Right lobe of liver (tissue), 6 donors: ENCODE data around the gene ERC2. TPM values are rescaled to one million over a fixed set of nuclear protein-coding genes. Genes with fewer than 3 reads are reported as not detected.
"Not testable (repeated sequence)": the region's sequence is repeated elsewhere in the genome, so short reads cannot be mapped to it uniquely, and the experiment has no call there.

Experiments used
- ATAC-seq, 4 donors: fragments of 200-7000 bp; cut with Tn5 transposase; one replicate each; pipeline ENCODE4 v1.9.1; 2020; ENCODE audit warnings: mild to moderate bottlenecking in 4 of 4, moderate library complexity in 4 of 4
- DNase-seq, 3 donors: peaks; one replicate each; pipeline ENCODE4 v3.0.0-alpha.2; 2020
- H3K27ac ChIP-seq, 3 donors: fragments of 200-600 bp; one replicate each; pipeline ENCODE4 v1.8.0; 2022
- H3K27me3 ChIP-seq, 2 donors: fragments of 200-600 bp; one replicate each; pipeline ENCODE4 v1.8.0; 2022
- H3K36me3 ChIP-seq, 4 donors: fragments of 200-600 bp; sonication (generic) in 1 of 4; one replicate each; pipeline versions ENCODE4 v1.5.1 to v1.8.0; 2017 to 2022; ENCODE audit warnings: control low read depth in 1 of 4
- H3K4me1 ChIP-seq, 4 donors: fragments of 200-600 bp; sonication (generic) in 1 of 4; one replicate each; pipeline versions ENCODE4 v1.5.1 to v1.8.0; 2017 to 2022; ENCODE audit warnings: control low read depth in 1 of 4
- H3K4me3 ChIP-seq, 3 donors: fragments of 200-600 bp; one replicate each; pipeline ENCODE4 v1.8.0; 2022
- H3K9me3 ChIP-seq, 4 donors: fragments of 200-600 bp; sonication (generic) in 1 of 4; one replicate each; pipeline versions ENCODE4 v1.5.1 to v1.8.0; 2017 to 2022; ENCODE audit warnings: control low read depth in 1 of 4
- POLR2A ChIP-seq: fragments of 450-650 bp; IDR thresholded peaks from one replicate; pipeline ENCODE4 v1.6.1; 2017; ENCODE audit warnings: antibody characterized with exemption, mild to moderate bottlenecking
- WGBS: methylation state at CpG from one replicate; pipeline ENCODE4 v1.1.6; 2018; ENCODE audit warnings: low coverage, low lambda C conversion rate; ENCODE audit not compliant: insufficient coverage; ENCODE audit errors: missing lambda C conversion rate; 5-methylcytosine and 5-hydroxymethylcytosine counted together
- intact Hi-C, 2 donors: fragments of 100-400 bp; cut with DNase I; formaldehyde crosslinking; loops; one replicate each; pipeline versions ENCODE4 v1.11.2 to v1.14.1; 2022
- total RNA-seq, 6 experiments: library from RNA; depleted of rRNA in 2 of 6; stranded (reverse); fragments of >200 nt in 2 of 6; fragmentation: NEBNext Ultra II Directional in 3 of 6; extraction: Animal tissue kit (Norgen Biotek cat#: 25700) in 3 of 6; gene quantifications; one replicate each; pipeline versions ENCODE4 v1.1.0 to v1.2.4, GENCODE V29; 2016 to 2023
- TF ChIP-seq, protein P1 (sequence below), 4 donors: fragments of 200-600 bp in 3 of 4; fragments of 450-650 bp in 1 of 4; IDR thresholded peaks; one replicate each; pipeline versions ENCODE4 v1.5.1 to v1.8.0; 2016 to 2022; ENCODE audit warnings: antibody characterized with exemption in 4 of 4, mild to moderate bottlenecking in 2 of 4
- donor health status: DM: no; HTN: yes; CAD: no.
- donor health status: DM: no; HTN: no; CAD: no.
- donor health status: DM: no; HTN: no; CAD: no.
- donor health status: DM: no; HTN: yes; CAD: no.
- donor health status: DM: no; HTN: yes; CAD: no.

The ERC2 gene
- total RNA-seq, 6 experiments from 2014 or later = not detected

DNA sequence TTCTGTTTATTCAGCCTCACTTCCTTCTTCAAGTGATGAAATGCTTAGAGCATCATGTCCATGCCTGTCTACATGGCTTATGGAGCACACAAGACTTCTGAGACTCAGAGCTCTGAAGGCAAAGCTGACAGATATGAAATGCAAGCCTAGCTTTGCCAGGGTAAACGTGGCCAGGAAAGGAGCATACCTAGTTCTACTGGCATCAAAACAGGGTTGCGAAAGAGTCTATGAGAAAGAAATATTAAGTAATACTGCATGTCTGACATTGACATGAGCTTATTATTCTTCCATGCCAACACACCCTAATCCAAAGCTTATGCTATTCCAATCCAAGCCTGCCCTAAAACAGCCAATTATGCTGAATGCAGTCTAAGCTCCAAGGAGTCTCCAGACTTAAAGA is 391.5 kb downstream of the ERC2 start:
- no peaks in the 10 kb centered on the region for H3K36me3 ChIP-seq
- intact Hi-C loops = no loop called here
- 60% methylated on average over 2 of the region's 2 CpGs for WGBS
- TF ChIP-seq, protein P1, sequence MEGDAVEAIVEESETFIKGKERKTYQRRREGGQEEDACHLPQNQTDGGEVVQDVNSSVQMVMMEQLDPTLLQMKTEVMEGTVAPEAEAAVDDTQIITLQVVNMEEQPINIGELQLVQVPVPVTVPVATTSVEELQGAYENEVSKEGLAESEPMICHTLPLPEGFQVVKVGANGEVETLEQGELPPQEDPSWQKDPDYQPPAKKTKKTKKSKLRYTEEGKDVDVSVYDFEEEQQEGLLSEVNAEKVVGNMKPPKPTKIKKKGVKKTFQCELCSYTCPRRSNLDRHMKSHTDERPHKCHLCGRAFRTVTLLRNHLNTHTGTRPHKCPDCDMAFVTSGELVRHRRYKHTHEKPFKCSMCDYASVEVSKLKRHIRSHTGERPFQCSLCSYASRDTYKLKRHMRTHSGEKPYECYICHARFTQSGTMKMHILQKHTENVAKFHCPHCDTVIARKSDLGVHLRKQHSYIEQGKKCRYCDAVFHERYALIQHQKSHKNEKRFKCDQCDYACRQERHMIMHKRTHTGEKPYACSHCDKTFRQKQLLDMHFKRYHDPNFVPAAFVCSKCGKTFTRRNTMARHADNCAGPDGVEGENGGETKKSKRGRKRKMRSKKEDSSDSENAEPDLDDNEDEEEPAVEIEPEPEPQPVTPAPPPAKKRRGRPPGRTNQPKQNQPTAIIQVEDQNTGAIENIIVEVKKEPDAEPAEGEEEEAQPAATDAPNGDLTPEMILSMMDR (IDR thresholded peaks at IDR 0.05) = no peak
- no peak for TF ChIP-seq POLR2A
- H3K27me3 ChIP-seq = no peaks in the 10 kb centered on the region
- no peaks in the 10 kb centered on the region for H3K4me1 ChIP-seq
- ATAC-seq (peak in 1 of 4 donors; percentile 47), DNase-seq (no peak)
- no peak overlapping the region for H3K27ac ChIP-seq
- H3K9me3 ChIP-seq = no peaks in the 10 kb centered on the region
- no peak overlapping the region for H3K4me3 ChIP-seq

DNA sequence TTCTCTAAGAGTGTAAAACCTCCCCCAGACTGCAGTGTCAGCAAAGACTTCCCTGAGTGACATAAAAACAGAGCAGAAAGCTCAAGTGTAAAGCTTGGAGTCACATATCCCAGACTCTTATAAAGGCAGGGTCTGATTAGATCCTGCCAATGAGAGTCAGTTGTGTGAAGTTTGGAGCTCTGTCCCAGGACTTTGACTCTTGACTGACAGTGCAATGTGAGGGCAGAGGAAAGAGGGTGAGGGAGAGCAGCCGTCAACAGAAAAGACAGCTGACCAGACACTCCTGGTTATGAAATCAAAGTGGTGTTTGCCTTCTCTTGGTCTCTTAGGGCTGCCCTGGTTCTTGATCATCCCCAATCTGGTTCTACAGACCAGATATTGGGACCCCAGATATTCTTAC is 393.2 kb downstream of the ERC2 start:
- DNase-seq (no peak), ATAC-seq (peak in 1 of 4 donors; percentile 37)
- WGBS = 30% methylated on average over 1 of the region's 1 CpG
- TF ChIP-seq POLR2A = no peak
- TF ChIP-seq, protein P1 (IDR thresholded peaks at IDR 0.05) = no peak
- Histone ChIP-seq H3K4me1 (no peaks in the 10 kb centered on the region), H3K9me3 (no peaks in the 10 kb centered on the region), H3K27ac (no peak overlapping the region), H3K27me3 (no peaks in the 10 kb centered on the region), H3K36me3 (no peaks in the 10 kb centered on the region), H3K4me3 (no peak overlapping the region)
- intact Hi-C loops = no loop called here

DNA sequence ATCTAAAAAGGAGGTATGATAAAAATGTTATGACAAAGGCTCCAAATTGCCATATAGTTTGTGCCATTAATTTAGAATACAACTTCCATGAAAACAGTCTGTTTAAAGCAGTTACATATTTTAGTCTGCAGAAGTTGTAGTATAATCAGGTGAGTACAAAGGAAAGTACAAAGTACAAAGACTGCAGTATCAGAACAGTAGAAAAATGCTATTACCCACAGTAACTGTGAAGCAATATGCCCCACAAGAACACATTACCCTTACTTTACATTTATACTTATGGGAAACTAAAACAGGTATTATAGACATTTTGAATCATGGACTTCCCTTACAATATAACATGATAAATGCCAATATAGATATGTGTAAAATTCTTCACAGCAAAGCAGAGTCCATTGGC is 398.5 kb downstream of the ERC2 start:
- no peaks in the 10 kb centered on the region for H3K4me1 ChIP-seq
- DNase-seq (no peak), ATAC-seq (no peak)
- no peaks in the 10 kb centered on the region for H3K9me3 ChIP-seq
- H3K27me3 ChIP-seq = no peaks in the 10 kb centered on the region
- no peak overlapping the region for H3K27ac ChIP-seq
- intact Hi-C loops = no loop called here
- no peaks in the 10 kb centered on the region for H3K36me3 ChIP-seq
- TF ChIP-seq POLR2A = no peak
- TF ChIP-seq, protein P1 (IDR thresholded peaks at IDR 0.05) = no peak
- no peak overlapping the region for H3K4me3 ChIP-seq

DNA sequence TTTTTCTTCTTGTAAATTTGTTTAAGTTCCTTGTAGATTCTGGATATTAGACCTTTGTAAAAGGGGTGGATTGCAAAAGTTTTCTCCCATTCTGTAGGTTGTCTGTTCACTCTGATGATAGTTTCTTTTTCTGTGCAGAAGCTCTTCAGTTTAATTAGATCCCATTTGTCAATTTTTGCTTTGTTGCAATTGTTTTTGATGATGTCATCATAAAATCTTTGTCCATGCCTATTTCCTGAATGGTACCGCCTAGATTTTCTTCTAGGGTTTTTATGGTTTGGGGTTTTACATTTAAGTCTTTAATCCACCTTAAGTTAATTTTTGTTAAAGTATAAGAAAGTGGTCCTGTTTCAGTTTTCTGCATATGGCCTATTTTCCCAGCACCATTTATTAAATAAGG is 401.9 kb downstream of the ERC2 start:
- H3K9me3 ChIP-seq, intact Hi-C loops: not testable (repeated sequence)

DNA sequence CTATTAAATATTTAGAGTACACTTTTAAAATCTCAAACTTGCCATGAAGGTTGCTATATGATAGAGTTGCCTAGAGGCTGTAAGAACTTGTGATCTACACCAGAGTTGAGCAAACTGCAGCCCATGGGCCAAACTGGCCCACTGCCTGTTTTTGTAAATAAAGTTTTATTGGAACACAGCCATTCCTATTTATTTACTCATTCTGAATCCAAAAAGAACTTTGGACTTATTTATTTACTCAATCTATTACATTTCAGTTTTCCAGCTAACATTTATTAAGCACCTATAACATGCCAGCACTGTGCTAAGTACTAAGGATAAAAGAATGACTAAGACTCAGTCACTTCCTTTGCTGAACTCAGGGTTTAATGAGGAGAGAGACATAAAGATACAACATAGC is 403.6 kb downstream of the ERC2 start:
- no peak for TF ChIP-seq POLR2A
- TF ChIP-seq, protein P1 (IDR thresholded peaks at IDR 0.05) = no peak

More for the DNA sequence above, 401.9 kb downstream of the ERC2 start:
- not testable (repeated sequence) for H3K27me3 ChIP-seq, H3K36me3 ChIP-seq, DNase-seq, ATAC-seq, H3K4me1 ChIP-seq, H3K27ac ChIP-seq, H3K4me3 ChIP-seq
- 71% methylated on average over 1 of the region's 1 CpG for WGBS

More for the DNA sequence above, 403.6 kb downstream of the ERC2 start:
- Histone ChIP-seq H3K27me3 (no peaks in the 10 kb centered on the region), H3K36me3 (no peaks in the 10 kb centered on the region), H3K4me1 (no peaks in the 10 kb centered on the region), H3K9me3 (no peaks in the 10 kb centered on the region), H3K27ac (no peak overlapping the region), H3K4me3 (no peak overlapping the region)
- intact Hi-C loops = no loop called here
- ATAC-seq = no peak
- DNase-seq = no peak
